GM10266 (cell line): ENCODE results near the gene VMAC.

Experiments
- DNase-seq: peaks from one replicate; pipeline ENCODE4 v3.0.0; 2012; ENCODE audit errors: extremely low spot score
- CTCF ChIP-seq: IDR thresholded peaks from 2 replicates; pipeline ENCODE4 v1.5.1; 2012; ENCODE audit warnings: mild to moderate bottlenecking, low read depth; ENCODE audit not compliant: control insufficient read depth, insufficient read depth; ENCODE audit errors: missing control alignments

Gene VMAC

GRCh38 chr19:5940260-5941208 lies 35.9 kb downstream of the VMAC start:
- no peak for DNase-seq
- TF ChIP-seq CTCF = no peak

- no peak for TF ChIP-seq CTCF
- no peak for DNase-seq
Observed at GRCh38 chr19:5941673-5942072, 37.0 kb downstream of the VMAC start.

GRCh38 chr19:5943045-5943444 lies 38.4 kb downstream of the VMAC start:
- DNase-seq = no peak
- TF ChIP-seq CTCF = no peak

GRCh38 chr19:5943623-5944022 lies 39.0 kb downstream of the VMAC start:
- no peak for DNase-seq
- no peak for TF ChIP-seq CTCF

GRCh38 chr19:5947435-5947834 lies 42.8 kb downstream of the VMAC start:
- TF ChIP-seq CTCF = no peak
- no peak for DNase-seq

- no peak for DNase-seq
- TF ChIP-seq CTCF = no peak
Observed at GRCh38 chr19:5948752-5949564, 44.3 kb downstream of the VMAC start.

GRCh38 chr19:5949792-5950305 lies 45.2 kb downstream of the VMAC start:
- TF ChIP-seq CTCF = no peak
- no peak for DNase-seq
